CD1c-positive myeloid dendritic cell (primary cell): ENCODE measurements around the gene TCF15.

Source experiments
- DNase-seq: peaks from one replicate; pipeline ENCODE4 v3.0.0-alpha.2; 2016; ENCODE audit errors: extremely low spot score

TCF15 gene

DNA sequence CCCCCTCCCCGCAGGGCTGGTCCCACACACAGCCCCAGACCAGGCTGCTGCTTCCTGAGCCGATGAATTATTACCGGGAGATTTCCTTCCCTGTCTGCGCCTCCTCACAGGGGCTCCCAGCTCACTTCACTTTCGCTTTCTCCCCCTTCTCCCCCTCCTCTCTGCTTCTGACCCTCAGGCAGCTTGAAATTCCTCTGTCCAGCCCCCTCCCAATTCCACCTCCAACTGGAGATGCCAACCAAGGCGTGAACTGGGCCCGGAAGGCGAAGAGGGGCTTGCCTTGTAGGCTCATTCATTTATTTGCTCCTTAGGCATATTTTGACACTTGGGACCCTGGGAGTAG lies 1.7 kb upstream of the TCF15 start:
- no peak for DNase-seq

DNA sequence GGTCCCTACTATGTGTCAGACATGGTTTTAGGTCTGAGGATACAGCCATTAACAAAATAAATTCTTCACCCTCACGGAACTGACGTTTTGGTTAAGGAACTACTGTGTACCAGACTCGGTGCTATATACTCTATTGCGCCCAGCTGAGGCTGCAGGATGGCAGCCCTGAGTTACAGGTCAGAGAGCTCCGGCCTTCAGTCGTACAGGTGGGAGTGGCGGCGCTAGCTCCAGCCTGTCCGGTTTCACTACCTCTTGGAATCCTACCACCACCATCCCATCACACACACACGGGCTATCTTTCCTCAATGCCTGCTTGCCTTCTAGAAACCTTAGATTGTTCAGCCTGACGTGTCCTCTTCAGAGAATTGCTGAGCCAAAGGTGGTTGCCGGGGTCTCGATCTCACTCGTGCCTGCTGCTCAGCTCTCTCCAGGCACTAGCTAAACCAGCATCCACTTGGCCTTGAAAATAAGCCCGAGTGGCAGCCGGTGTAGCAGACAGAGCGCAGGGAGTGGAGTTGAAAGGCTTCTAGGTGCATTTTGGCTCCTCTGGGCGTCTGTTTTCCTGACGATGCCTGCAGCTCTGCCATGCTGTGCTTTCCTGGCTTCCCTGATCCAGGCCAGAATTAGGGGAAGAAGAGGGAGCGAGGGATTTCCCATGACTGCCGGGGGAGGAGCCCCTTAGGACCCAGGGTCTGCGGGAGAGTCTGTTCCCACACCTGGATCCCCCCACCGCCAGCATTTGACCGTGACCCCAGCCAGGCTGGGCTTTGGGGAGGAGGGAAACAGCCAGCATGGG lies 1.1 kb upstream of the TCF15 start:
- DNase-seq = no peak

DNA sequence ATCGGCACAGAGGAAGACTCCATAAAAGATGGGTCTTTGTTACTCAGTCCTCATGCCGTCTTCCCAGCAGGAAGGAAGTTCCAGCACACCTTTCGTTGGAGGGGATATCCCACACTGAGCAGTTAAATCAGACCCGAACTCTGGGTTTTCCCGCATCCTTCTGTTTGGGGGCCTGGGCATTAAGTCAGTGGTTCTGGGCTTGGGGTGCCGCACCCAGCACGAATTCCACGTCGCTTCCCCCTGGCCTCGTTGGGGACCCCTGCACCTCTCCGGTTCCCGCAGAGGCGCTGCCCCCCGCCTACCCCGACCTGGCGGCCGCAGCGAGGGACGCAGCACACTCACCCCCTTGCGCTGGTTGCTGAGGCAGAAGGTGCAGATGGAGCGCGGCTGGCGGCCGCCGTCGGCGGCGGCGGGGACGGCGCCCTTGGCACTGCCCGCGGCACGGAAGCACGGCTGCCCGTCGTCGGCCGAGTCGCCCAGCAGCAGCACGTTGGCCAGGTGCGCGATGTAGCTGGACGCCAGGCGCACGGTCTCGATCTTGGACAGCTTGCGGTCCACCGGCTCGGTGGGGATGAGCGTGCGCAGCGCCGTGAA lies 641 bp downstream of the TCF15 start:
- no peak for DNase-seq

- DNase-seq = no peak
Measured at GRCh38 chr20:608970-609369, 1.1 kb downstream of the TCF15 start.

- DNase-seq = no peak
Measured at GRCh38 chr20:607476-607875, 2.6 kb downstream of the TCF15 start.

- DNase-seq = no peak
Measured at GRCh38 chr20:605237-605636, 4.9 kb downstream of the TCF15 start.

GRCh38 chr20:603116-603640 lies 6.9 kb downstream of the TCF15 start:
- no peak for DNase-seq

- no peak for DNase-seq
Measured at GRCh38 chr20:602111-602970, 7.8 kb downstream of the TCF15 start.

DNA sequence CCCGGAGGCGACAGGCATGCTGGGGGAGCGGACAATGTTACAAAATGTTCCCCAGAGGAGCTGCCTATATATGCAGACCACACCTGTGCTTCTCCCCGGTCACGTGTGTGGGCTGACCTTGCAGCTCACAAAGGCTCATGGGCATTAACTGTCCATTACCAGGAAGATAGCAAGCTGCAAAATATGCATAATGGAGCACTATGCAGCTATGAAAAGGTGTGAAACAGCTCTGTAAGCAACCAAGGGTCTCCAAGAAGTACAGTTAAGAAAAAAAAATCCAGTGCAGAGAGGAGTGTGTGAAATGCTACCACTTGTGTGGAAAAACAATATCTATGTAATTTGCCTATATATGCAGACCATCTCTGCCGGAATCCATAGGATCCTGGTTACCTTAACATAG lies 9.4 kb downstream of the TCF15 start:
- DNase-seq = no peak

DNA sequence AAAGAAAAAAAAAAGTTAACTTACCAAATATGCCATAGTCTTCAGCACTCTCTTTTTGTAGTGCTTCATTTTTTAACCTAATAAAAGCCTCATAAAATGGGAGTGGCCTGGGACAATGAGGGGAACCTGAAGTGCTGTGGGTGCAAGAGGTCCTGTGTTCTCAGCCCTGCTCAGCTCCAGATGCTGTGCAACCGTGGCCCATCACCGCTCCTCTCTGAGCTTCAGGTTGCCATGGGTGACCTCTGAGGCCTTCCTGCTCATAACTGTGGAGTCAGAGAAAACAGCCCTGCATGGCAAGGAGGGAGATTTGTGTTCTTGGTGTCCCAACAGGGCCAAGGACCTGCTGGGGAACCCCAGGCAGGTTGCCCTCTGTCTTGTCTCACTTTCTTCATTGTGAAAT lies 10.0 kb downstream of the TCF15 start:
- no peak for DNase-seq

GRCh38 chr20:598133-598850 lies 11.8 kb downstream of the TCF15 start:
- DNase-seq = no peak

DNA sequence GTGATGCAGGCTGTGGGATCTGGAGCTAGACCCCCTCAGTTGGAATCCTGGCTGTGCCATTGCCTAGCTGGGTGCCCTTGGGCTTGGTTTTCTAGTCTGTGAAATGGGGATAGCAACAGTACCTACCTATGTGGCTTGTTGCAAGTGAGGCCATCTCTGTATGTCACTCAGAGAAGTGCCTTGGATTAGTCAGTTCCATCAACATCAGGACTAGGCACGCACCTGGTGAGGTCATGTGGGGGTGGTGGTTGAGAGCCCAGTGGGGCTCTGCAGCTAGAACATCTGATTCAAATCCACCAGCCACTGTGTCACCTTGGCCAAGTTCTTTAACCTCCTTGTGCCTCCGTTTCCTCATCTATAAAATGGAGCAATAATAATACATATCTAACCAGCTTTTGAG lies 12.5 kb downstream of the TCF15 start:
- no peak for DNase-seq

DNA sequence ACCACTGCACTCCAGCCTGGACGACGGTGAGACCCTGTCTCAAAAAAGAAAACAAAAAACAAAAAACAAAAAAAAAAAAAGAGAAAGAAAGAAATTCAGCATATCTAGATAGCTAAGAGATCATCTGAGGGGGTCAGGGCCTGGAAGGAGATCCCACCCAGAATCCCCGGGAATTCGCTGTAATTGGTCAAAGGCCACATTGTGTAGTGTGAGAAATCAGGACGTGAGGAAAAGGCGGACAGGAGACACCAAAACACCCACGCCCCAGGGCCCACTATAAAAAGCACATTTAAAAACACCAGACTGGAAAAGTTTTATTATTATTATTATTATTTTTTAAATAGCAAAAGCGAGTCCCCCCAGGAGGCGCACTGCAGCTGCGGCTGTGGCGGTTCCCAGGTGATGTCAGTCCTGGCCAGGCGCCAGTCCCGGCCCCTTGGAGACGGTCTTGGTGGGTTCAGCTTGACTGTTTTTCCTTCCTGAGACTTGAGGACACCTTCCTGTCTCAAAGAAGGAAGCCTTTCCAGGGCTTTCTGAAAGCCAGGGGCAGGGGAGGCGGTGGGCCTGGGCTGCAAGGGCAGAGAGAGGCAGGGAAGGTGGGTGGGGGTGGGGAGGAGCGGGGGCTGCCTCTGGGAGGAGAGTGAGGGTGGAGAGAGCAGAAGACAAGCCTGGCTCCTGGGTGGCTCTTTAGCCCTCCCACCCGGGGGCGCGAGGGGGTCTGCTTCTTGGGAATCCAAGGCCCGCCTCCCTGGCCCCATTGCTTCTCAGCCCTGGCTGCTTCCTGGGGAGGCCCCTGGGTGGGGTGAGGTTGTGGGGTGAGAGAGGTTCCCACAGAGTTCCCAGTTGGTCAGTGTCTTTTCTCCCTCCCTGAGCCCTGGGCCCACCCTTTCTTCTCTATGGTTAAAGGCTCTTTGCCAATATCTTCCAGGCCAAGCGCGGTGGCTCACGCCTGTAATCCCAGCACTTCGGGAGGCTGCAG lies 14.5 kb downstream of the TCF15 start:
- DNase-seq = no peak

DNA sequence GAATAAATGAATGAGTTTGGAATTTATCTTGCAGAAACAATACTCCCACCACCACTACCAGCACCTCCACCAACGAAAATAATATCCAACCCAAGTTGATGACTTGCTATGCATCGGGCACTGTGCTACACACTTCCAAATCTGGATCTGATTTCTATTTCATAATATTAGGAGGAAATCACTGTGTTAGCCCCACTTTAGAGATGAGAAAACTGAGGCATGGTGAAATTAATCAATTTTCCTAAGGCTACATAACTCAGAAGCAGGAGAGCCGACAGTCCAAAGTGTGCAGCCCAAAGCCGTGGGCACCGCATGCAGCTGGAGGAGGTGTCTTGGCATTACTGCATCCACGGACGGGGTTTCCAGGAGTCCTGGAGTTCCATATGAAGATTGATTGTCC lies 17.6 kb downstream of the TCF15 start:
- no peak for DNase-seq

- no peak for DNase-seq
Measured at GRCh38 chr20:591941-592340, 18.2 kb downstream of the TCF15 start.

- peak; percentile 50 for DNase-seq
Measured at GRCh38 chr20:588932-589672, 21.0 kb downstream of the TCF15 start.

DNA sequence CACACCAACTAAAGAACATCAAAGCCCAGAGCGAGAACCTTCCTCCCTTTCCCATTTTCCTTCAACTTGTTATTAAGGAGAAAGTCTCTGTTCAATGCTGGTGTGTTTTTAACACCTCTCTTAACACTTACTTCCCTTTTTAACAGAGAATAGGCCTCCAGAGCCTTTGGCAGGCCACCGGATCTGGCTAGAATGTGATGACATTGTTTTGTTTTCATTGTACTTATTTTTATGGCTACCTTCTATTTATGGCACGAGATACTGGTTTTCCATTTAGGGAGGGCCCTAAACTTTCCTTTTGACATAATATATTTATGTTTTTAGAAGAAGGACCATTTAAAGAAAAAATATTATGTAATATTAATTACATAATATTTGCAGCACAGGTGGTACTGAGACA lies 21.6 kb downstream of the TCF15 start:
- peak; percentile 3 for DNase-seq

DNA sequence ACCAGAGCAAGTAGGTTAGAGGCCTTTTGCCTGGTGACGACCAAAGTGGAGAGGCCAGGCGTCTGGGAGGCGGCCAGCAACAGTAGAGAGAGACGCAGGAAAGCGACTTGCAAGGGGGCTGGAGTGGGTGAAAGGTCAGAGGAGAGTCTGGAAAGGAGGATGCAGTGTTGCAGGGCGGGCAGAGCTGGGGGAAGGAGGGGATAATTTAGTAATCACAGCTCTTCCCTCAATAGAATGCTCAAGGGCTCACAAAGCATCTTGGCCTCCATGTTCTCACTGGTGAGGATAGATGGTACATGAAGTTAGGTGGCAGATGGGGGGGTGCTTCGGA lies 25.2 kb downstream of the TCF15 start:
- DNase-seq = no peak

DNA sequence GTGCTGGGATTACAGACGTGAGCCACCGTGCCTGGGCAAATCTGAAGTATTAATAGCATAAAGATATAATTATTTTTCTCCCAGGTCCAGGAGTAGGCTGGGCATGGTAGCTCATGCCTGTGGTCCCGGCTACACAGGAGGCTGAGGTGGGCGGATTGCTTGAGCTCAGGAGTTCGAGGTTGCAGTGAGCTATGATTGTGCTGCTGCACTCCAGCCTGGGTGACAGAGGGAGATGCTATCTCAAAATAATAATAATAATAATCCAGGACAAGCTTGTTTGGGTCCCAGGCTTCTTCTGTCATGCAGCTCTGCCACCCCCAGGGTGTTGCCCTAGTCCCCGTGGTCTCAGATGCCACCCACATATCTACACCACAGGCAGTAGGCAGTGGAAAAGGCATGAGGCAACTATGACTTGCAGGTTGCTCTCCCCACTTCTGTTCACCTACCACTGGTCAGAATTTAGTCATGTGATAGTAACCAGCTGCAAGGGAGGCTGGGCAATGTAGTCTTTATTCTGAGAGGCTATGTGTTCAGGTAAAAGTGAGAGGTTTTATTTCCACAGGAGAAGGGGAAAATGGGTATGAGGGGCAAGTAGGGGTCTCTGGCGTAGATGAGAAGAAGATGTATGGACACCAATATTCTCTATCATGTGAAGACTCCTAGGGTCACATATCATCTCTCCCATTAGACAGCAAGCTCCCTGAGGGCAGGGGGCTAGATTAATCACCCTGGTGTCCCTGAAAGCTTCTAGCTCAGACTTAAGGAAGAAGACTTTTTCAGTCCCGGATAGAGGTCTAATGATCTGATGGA lies 25.7 kb downstream of the TCF15 start:
- peak; percentile 54 for DNase-seq
